Myocyte (in vitro differentiated cells): ENCODE data around the gene GSK3B. TPM values are rescaled to one million over a fixed set of nuclear protein-coding genes. Genes with fewer than 3 reads are reported as not detected.

Source experiments
- DNase-seq: peaks from one replicate; pipeline ENCODE4 v3.0.0-alpha.2; 2012; ENCODE audit warnings: low read depth
- total RNA-seq: library from RNA; depleted of rRNA; stranded (reverse); fragments of >200 nt; gene quantifications from 2 replicates; pipeline ENCODE4 v1.2.3, GENCODE V29; 2014

Gene GSK3B
- total RNA-seq, 1 donor from 2014 or later, result 68.4 TPM

DNA sequence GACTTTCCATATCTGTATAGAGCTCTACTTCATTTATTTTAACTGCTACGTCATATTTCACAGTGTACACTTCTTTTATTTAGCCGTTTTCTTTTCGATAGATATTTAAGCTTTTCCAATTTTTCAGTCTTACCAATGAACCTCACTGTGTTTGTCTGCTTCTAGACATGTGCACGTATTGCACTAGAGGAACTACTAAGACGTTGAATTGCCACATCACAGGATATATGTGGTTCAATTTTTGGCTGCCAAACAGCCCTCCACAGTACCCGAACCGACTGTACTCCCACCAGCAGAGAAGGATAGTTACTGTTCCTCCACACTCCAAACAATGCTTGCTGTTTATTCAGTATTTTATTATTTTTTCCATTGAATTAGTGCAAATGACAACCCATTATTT is 310.4 kb downstream of the GSK3B start:
- no peak for DNase-seq

DNA sequence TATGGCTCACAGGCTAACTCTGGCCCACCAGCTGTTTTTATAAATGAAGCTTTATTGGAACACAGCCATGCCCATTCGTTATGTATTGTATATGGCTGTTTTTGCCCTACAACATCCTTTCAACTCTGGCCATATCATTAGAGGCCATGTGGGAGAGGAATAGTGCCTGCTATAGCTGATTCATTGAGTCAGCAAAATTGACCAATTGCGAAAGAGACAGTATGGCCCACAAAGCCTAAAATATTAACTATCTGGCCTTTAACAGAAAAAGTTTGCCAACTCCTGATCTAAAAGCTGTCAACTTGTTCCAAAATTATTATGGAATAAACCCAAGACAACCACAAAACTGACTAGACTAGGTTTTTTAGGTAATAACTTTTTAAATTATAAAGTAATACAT is 311.0 kb downstream of the GSK3B start:
- peak; percentile 38 for DNase-seq

DNA sequence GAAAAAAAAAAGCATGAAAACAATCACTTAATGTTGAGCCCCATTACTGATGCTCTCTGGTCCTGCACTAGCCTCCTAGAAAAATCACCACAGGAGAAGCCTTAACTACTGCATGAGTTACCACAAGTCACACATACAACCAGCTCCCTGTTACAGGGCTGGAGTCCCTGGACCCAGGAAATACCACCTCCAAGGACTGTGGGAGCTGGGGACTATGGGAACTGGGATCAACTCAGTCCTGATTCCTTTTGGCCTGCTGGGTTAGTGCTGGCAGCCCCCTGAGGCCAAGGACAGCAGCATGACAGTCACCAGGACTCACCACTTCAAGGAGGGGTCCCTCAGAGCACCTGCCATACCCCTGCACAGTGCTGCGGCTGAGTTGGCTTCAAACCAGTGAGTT is 311.8 kb downstream of the GSK3B start:
- DNase-seq, result no peak

DNA sequence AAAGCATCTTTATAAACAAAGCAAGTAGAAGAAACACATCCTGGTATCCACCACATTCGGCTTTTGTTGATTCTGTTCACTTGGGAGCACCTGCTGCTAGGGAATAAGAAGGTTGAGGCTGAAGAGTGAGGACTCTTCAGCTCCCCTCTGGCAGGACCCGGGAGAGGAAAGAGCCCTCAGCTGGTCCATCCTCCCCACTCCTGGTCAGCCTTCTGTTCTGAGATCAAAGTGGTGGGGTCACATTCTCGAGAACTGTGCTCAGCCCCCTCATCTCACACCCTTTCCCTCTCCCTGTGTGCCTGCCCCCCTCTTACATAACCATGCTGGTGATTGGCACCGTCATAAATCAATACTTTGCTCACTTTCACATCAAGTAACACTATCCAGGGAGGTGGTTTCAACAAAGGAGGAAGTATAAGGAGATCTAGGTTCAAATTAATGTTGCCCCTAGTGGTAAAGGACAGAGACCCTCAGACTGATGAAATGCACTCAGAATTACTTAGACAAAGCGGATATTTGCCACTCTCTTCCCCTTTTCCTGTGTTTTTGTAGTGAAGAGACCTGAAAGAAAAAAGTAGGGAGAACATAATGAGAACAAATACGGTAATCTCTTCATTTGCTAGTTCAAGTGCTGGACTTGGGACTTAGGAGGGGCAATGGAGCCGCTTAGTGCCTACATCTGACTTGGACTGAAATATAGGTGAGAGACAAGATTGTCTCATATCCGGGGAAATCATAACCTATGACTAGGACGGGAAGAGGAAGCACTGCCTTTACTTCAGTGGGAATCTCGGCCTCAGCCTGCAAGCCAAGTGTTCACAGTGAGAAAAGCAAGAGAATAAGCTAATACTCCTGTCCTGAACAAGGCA is 312.7 kb downstream of the GSK3B start, which contains the start of gene NR1I2:
Gene NR1I2 (plus strand): TSS at position 772 of the 869 bp plus-strand sequence.
- no peak for DNase-seq

DNA sequence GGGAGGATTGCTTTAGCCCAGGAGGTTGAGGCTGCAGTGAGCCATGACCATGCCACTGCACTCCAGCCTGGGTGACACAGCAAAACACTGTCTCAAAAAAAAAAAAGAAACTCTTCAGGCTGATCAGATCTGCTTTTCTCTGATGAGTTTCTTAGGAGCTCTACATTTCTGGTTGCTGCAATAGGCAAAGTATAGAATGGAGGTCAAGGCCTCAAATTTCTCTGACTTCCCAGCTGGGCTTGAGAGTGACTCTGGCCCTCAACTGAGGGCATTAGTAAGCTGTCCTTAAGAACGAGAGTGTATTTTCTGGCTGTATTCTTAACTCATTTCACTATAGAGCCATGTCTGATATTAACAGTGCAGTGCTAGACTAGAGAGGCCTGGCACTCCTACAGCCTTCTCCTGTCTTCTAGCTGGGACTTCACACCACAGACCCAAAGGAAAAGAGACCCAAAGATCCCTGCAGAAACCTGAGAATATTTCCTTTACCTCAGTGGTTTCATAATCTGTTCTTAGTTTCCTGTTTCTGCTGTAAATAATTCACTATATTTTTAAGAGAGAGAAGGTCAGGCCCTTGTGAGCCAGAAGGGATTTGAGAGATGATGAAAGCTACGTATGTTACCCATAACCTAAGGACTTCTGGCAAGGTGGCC is 314.4 kb downstream of the GSK3B start:
- no peak for DNase-seq

DNA sequence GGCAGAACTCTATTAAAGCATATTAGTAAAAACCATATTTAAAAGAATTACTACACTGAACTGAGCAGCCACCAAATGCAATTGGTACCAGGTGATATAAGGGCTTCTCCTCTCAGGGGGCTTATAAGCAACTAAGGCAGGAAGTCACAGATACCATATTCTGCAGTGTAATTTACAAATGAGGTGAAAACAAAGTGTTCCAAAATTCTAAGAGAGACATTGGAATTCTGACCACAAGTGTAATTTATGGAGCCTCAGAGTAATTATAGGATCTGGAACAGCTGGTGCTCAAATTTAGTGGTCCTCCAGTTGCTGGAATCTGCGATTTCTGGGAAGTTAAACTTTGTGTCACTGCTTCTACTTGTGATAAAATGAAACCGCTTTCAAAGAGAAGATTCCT is 315.4 kb downstream of the GSK3B start:
- DNase-seq, result peak; percentile 71

DNA sequence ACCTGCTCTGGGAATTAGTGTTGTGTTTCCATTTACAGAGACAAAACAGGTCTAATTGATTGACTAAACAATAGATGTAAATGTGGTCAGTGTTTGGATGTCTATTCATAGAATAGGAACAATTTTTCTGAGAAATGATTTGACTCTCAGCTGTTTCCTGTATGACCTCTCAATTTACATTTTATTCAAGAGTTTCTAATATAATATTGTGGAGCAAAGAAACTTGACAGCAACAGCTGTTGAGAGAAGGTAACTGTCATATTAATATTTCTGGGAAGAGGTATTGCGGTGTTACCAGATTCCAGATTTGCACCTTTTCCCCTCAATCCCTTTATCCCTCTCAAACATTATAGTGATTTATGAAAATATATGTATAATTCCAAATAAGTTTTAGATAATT is 316.1 kb downstream of the GSK3B start:
- DNase-seq, result peak; percentile 35

DNA sequence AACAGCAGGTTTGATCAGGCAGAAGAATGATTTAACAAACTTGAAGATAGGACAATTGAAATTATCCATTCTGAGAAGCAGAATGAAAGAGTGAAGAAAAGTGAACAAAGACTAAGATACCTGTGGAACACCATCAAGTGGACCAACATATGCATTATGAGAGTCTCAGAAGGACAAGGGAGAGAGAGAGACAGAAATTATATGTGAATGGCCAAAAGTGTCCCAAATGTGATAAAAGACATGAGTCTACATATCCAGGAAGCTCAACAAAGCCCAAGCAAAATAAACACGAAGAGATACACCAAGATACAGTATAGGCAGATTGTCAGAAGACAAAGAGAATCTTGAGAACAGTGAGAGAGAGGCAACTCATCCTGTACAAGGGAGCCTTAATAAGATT is 317.9 kb downstream of the GSK3B start:
- no peak for DNase-seq

DNA sequence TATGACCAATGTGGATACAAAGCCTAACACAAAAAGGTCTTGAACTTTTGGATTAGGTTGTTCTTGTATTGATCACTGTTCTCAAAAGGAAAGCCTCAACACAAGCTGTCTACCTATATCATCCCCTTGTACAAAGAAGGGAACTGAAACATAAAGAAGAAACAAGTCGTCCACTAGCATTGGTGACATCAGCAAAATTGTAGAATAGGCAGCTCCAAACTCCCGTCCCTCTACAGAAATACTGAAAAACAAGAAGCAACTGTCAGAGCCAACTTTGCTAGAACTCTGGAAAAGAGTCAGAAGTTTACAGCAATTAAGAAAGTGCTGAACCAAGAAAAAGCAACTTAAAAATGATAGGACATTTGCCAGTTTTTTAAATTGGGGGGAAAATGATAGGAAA is 319.8 kb downstream of the GSK3B start:
- DNase-seq, result no peak

Other genes starting within 250 kb of the GSK3B start
- gene GPR156, start 190.8 kb upstream of the GSK3B start, total RNA-seq, result 1.2 and 1.9 TPM in 2 replicates